GM12891 (cell line): ENCODE data around the gene NRXN2.

ENCODE experiments used
- POLR2A ChIP-seq: IDR thresholded peaks from 2 replicates; pipeline ENCODE4 v1.6.1; 2011; ENCODE audit warnings: low read depth, low read length, control low read depth
- POLR2AphosphoS5 ChIP-seq: IDR thresholded peaks from 2 replicates; pipeline ENCODE4 v1.6.1; 2011; ENCODE audit warnings: low read depth, low read length, control low read depth
- POU2F2 ChIP-seq: IDR thresholded peaks from 2 replicates; pipeline ENCODE4 v1.6.1; 2011; ENCODE audit warnings: low read depth, mild to moderate bottlenecking, control low read depth, low read length, moderate library complexity
- SPI1 ChIP-seq: IDR thresholded peaks from 2 replicates; pipeline ENCODE4 v1.6.1; 2011; ENCODE audit warnings: low read depth, low read length, control low read depth
- TAF1 ChIP-seq: IDR thresholded peaks from 2 replicates; pipeline ENCODE4 v1.6.1; 2011; ENCODE audit warnings: low read depth, low read length, control low read depth

GRCh38 chr11:64754124-64754918 is 31.3 kb upstream of the NRXN2 start:
- no peak for TF ChIP-seq TAF1
- TF ChIP-seq POLR2AphosphoS5 = no peak
- no peak for TF ChIP-seq POLR2A
- no peak for TF ChIP-seq SPI1
- no peak for TF ChIP-seq POU2F2
